Measurements from ENCODE around the gene RPS21. TPM values are rescaled to one million over a fixed set of nuclear protein-coding genes. Genes with fewer than 3 reads are reported as not detected.

Gene RPS21
- total RNA-seq, 6 donors from 2014 or later, result 94.6 to 1,381 (median 998) TPM

DNA sequence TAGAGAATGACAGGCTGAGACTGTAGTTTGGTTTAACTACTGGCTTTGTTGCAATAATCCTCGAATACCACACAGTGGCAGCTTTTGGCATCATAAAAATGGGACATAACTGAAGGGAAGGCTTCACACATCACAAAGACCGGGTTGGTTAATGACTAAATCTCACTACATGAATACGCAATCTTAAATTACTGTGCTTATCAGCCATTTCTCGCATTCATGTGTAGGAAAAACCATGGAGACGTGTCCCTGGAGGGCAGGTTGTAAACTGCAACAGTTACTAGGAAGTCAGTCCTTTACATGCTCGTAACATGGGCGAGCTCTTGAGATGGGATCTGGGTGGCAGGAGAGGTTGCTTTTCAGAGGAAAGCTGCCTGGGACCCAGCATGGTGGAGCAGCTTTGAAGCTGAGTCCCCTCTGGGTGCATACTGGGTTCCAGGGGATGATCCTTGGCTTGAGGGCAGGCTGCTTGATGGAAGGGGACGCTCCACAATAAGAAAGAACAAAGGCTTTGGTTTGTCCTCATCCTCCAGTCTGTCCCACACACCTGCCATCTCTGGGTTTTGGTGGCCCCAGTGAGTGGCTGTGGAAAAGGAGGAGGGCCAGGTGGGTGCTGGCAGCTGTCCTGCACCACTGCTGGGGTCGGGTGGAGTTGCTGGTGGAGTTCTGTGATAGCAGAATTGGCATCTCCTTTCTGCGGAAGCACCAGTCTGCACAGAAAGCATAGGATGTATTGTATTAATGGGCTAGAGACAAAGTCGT, 2.1 kb downstream of the RPS21 start:
- Histone ChIP-seq H3K27me3 (no peaks in the 10 kb centered on the region), H3K4me3 (no peak overlapping the region), H3K27ac (no peak overlapping the region), H3K36me3 (peaks cover 2 to 58% (median 28%) of the 10 kb centered on the region in 4 donors), H3K4me1 (peaks cover 16 to 34% (median 23%) of the 10 kb centered on the region in 4 donors), H3K9me3 (no peaks in the 10 kb centered on the region)
- DNase-seq (no peak), ATAC-seq (ENCODE audit: low FRiP score in 2 of 2) (no peak)
- TF ChIP-seq EP300 (IDR thresholded peaks at IDR 0.05) (no peak), POLR2A (IDR thresholded peaks at IDR 0.05) (no peak), CTCF (IDR thresholded peaks at IDR 0.05) (no peak), POLR2AphosphoS5 (IDR thresholded peaks at IDR 0.05) (no peak)
- WGBS, 2 donors, result 89% methylated on average over 9 to 11 of the region's 11 CpGs

GRCh38 chr20:62389601-62390087, 2.7 kb downstream of the RPS21 start:
- peaks cover 16 to 34% (median 23%) of the 10 kb centered on the region in 4 donors for H3K4me1 ChIP-seq
- no peak for TF ChIP-seq CTCF (IDR thresholded peaks at IDR 0.05)
- ATAC-seq (ENCODE audit: low FRiP score in 2 of 2) (no peak), DNase-seq (no peak)
- WGBS, 2 donors, result 84 to 85% methylated on average over 4 to 5 of the region's 5 CpGs
- H3K27ac ChIP-seq, result no peak overlapping the region
- H3K9me3 ChIP-seq, result no peaks in the 10 kb centered on the region
- no peaks in the 10 kb centered on the region for H3K27me3 ChIP-seq
- no peak overlapping the region for H3K4me3 ChIP-seq
- H3K36me3 ChIP-seq, result peaks cover 2 to 64% (median 31%) of the 10 kb centered on the region in 4 donors

- ATAC-seq (ENCODE audit: low FRiP score in 2 of 2) (no peak), DNase-seq (peak in 1 of 2 donors; percentile 34)
- Histone ChIP-seq H3K9me3 (no peaks in the 10 kb centered on the region), H3K4me3 (no peak overlapping the region), H3K27ac (no peak overlapping the region), H3K4me1 (peaks cover 16 to 26% (median 17%) of the 10 kb centered on the region in 4 donors), H3K36me3 (peaks cover 2 to 68% (median 33%) of the 10 kb centered on the region in 4 donors), H3K27me3 (no peaks in the 10 kb centered on the region)
- 84 to 91% methylated on average over 20 to 29 of the region's 29 CpGs for WGBS, 2 donors
- TF ChIP-seq POLR2A (IDR thresholded peaks at IDR 0.05), result no peak
- TF ChIP-seq CTCF (IDR thresholded peaks at IDR 0.05), result no peak
- no peak for TF ChIP-seq POLR2AphosphoS5 (IDR thresholded peaks at IDR 0.05)
- TF ChIP-seq EP300 (IDR thresholded peaks at IDR 0.05), result no peak
These were observed 3.6 kb downstream of the RPS21 start for GRCh38 chr20:62390317-62391164.

DNA sequence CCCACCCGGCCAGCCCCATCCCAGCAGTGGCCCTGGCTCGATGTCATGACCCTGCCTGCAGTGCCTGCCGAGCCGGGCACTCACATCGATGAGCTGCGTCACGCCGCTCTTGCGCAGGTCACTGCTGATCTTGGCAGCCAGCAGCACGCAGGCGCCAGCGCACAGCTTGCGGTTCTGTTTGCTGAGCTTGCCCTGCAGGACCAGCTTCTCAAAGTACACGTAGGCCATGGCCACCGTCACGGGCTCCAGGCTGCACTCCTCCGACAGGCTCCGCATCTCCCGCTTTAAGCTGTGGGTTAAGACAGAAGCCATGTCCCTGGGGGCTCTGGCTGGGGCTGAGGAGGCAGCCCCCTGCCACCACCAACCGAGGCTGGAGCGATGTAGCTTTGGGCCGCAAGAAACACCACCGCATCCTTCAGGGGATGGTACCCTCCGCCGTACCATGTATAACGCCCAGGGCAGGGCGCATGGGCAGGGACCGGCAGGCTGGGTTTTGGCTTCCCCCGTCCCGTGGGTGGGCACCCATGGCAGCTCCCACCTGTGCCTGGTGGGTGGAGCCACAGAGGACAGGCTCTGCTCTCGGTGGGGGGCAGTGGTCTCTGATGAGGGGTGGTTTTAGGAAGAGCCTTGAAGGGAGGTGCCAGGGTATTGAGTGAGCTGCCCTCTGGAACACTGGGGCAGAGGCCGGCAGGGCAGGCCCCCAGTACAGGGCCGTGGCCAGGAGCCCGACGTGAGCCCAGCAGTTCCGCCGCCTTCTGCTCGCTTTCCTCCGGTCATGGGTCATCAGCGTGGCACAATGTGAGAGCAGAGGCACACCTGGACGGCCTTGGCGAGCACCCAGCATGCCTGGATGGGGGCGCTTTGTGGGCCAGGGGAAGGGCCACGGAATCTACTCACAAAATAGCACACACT, 4.5 kb downstream of the RPS21 start:
- DNase-seq (peak in 1 of 2 donors; percentile 72), ATAC-seq (ENCODE audit: low FRiP score in 2 of 2) (no peak)
- WGBS, 2 donors, result 90% methylated on average over 27 to 44 of the region's 44 CpGs
- no peak overlapping the region for H3K27ac ChIP-seq
- H3K27me3 ChIP-seq, result no peaks in the 10 kb centered on the region
- H3K4me1 ChIP-seq, result peaks cover 9 to 17% (median 10%) of the 10 kb centered on the region in 4 donors
- H3K36me3 ChIP-seq, result peaks cover 2 to 77% (median 33%) of the 10 kb centered on the region in 4 donors
- TF ChIP-seq POLR2A (IDR thresholded peaks at IDR 0.05), result no peak
- H3K9me3 ChIP-seq, result no peaks in the 10 kb centered on the region
- no peak overlapping the region for H3K4me3 ChIP-seq
